ENCODE data around the gene GNAI3.

Gene GNAI3

DNA sequence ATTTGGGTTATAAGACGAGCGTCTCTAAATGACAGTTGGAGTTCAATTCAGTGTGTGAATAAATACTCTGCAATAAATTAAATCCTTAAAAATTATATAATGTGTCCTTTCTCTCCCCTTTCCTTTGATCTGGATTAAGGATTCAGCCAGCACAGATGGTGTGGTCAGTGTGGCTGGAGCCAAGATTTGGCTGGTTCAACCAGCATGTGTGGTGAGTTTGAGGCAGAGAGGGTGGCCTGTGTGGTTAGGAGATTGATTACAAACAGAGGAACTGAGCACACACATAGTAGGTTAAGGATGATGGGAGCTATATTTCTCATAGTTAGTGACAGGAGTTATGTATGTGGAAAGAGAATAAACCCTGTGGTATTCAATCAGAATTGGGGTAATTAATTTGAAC is 24.7 kb upstream of the GNAI3 start:
- DNase-seq (ENCODE audit: low spot score): no peak

DNA sequence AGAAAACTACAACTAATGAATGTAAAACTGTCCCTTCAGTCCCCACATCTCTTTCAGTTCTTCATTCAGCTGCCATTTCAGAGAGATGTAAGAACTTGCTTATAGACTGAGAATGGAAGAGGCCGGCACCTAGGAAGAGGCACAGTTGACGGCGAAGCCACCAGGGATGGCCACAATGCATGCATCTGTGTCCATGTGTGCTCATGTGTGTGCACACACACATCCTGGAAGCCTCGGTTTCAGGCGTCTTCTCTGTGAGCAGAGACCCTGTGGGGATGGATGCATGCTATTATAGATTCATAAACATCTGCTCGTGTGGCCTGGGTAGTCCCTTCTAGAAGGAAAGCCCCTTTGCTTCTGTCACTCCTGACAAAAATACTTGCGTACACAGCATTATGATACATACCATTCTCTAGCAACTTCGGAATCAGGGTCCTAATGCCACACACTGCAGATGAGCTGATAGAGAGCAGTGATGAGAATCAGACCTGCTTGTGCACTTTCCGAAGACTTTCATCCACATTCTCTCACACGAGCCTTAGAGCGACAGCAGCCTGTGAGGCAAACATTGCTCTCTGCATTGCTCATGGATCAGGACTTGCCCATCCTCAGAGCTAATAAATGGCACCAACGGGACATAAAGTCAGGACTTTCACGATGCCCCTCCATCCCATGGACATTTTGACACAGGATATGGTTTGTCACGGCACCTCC is 21.2 kb upstream of the GNAI3 start:
- DNase-seq (ENCODE audit: low spot score): no peak

GRCh38 chr1:109527846-109528695 is 20.3 kb upstream of the GNAI3 start:
- DNase-seq (ENCODE audit: low spot score): no peak

DNA sequence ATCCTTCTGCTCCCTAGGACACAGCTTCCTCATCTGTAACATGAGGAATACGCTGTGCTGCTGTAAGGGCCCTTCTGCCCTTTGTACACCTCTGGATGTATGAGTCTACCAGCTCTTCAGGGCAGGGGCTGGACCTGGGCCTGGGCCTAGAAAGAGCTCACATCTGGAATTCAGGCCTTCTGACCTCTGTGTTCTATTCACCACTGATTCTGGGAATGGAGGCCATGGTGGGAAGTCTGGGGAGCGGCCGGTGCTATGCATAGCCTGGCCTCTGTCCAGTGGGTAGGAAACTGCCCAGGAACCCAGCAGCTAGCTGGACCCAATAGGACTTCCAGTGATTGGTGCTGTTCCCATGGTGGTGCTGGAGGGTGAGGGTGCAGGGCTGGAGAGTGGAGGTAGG is 19.7 kb upstream of the GNAI3 start:
- DNase-seq (ENCODE audit: low spot score): no peak

DNA sequence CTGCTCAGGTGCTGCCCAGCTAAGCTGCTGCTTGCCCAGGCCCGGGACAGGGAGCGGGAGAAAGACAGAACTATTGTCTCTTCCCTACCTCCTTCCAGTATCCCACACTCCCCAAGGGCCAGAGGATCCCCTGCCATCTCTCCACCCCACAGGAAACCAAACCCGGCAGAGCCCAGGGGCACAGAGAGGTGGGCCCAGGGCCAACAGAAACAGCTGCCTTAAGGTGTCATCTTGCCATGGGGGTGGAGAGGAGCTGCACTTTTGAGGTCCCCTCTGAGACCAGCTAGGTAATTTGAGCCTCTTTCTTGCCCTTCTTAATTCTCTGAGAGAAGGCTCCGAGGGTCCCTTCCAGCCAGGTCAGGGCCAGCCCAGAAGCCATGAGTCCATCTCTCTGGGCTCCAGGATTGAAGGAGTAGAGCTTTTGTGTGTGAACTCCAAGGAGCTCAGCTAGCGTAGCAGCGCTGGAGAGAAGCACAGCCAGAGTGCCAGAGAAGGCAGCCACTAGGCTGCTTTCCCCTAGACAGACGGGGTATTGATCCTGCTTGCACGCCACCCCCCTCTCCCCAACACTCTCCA is 18.4 kb upstream of the GNAI3 start:
- no peak for DNase-seq (ENCODE audit: low spot score)

DNA sequence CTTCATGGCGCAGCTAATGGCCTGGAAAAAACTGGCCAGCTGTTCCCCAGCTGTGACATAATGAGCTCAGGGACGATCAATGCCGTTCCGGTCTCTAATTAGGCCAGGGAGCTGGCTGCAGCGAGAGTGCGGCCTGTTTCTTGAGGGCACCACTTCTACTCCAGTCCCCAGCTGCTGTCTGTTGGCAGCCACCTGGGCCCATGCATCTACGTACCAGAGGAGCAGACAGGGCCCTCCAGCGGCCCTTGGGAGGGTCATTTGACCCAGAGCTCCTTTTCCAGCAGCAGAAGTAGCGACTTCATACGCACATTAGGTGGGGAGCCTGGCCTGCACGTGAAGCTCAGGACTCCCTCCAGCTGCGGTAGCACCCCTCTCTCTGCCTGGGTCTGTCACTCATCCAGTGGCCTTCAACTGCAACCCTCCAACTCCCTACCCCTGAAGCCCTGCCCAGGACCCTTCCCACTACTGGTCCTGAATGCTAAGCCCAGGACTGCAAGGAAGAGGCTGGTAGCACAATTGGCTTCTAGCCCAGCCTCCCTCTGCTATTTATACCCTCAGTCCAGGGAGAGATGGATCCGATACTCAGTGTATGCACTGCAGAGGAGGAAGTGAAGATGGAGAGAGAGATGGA is 17.8 kb upstream of the GNAI3 start:
- DNase-seq (ENCODE audit: low spot score): peak; percentile 49

DNA sequence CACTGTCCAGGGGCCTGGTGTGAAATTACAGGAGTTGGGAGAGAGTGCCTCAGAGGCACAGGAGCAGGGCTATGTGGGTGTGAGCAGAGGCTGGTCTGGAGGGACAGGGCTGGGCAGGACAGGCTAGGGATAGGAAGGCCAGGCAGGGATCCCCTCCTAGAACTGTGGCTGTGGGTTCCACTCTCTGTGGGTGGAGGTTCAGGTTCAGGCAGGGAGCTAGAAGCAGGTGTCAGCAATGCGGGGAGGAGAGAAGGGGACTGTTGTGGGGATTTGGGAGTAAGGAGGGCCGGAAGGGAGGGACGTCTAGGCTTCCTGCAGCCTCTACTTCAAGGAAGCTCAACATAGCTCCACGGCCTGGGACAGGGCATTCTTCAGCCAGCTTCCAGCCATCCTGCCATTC is 17.0 kb upstream of the GNAI3 start:
- no peak for DNase-seq (ENCODE audit: low spot score)

- DNase-seq (ENCODE audit: low spot score): no peak
Measured at GRCh38 chr1:109531826-109532364, 16.5 kb upstream of the GNAI3 start.

GRCh38 chr1:109532365-109533136 is 15.9 kb upstream of the GNAI3 start:
- peak; percentile 81 for DNase-seq (ENCODE audit: low spot score)

DNA sequence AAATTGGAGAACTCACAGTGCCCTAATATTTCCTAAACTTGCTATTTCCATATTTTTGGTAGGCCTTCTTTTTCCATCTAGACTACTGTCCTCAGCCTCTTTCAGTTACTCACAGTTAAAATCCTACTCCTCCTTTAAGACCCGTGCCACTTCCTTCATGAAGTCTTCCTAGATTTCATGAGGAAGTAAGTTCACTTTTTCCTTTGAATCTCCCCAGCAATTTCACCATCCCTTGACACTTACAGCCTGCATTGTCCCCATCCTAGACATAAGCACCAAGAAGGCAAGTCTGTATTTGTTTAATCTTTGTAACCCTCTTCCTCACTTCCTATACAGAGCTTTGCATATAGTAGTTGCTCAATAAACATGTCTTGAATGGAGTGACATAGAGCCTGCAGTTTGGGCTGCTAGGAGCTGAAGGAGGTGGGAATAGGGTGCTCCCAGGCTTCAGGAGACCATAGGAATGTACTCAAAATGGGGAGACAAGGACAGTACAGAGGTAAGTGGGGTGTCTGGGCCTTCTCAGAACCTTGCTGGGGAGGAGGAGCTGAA is 14.0 kb upstream of the GNAI3 start:
- no peak for DNase-seq (ENCODE audit: low spot score)

GRCh38 chr1:109535481-109535880 is 12.9 kb upstream of the GNAI3 start:
- no peak for DNase-seq (ENCODE audit: low spot score)

DNA sequence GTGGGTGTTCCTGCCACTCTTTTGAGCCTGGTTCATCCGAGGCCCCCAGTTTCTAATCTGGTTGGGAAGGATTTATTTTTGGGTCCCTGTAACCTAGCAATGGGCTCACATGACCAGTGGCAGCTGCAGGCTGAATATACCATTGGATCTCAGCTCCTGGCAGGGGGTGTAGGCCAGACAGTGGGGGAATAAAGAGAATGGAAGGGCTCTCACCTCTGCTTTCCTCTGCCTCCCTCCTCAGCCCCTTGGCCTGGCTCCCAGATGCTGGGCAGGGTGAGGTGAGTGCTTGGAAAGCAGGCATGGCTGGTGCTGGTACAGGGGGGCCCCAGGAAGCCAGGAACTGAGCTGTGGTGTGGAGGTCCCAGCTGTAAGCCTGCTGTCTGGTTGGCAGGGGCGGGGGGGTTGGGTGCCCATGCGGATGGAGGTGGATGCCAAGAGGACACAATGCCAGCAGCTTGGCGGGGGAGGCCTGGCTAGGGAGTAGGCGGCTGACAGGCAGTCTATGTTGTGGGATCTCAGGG is 12.4 kb upstream of the GNAI3 start:
- no peak for DNase-seq (ENCODE audit: low spot score)

GRCh38 chr1:109537450-109538178 is 10.8 kb upstream of the GNAI3 start:
- DNase-seq (ENCODE audit: low spot score): no peak

DNA sequence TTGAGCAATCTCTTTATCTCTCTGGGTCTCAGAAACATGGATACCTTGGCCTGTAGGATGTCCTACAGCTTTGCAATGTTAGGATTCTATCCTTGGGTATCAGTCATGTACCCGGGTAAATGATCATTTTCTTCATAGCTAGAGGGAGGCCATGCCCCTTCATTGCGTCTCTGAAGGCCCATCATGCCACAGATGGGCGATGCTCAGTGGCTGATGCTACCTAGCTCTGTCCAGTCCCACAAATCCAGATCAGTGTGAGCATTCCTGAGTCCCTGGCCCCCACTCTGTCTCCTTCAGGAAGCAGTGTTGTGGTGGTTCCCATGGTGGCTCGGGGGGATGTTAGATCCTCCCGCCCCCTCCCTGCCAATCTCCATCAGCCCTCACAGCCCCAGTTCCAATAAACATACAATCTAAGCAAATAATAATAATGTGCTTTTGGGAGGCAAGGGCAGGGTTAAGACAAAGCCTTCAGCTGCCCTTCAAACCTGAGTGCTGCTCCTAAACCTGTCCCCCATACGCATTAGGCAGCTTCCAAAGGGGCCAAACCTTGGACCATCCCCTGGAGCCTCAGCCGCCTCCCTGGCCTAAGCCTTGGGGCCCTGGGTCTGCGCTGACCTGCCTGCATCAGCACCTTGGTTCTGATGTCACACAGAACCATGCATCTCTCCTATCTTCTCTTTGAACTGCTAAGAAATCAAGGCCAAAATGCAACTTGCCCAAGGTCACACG is 9.4 kb upstream of the GNAI3 start:
- DNase-seq (ENCODE audit: low spot score): no peak

DNA sequence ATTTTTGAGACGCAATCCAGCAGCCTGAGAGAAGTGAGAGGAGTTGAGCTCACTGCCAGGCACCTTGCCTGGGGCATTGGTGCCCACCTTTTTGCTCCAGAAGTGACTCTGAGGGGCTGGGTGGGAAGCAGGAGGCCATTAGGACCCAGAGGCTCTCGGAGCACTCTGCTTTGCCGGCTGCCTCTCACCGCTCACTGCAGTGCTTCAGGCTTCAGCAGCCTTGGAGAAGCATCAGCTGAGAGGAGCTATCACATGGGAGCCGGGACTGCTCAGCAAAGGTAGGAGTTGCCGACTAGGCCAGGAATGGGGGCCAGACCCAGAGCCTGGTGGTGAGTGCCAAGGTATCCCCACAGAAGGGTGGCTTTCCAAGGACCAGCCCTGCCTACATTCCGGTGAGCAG is 8.7 kb upstream of the GNAI3 start, which contains the start of gene GPR61:
TSS of gene GPR61 (plus strand) at position 197 of the 400 bp plus-strand sequence. CDS start 3,151 bp downstream, outside the sequence.
- no peak for DNase-seq (ENCODE audit: low spot score)

GRCh38 chr1:109541102-109541501 is 7.3 kb upstream of the GNAI3 start:
- DNase-seq (ENCODE audit: low spot score): no peak

DNA sequence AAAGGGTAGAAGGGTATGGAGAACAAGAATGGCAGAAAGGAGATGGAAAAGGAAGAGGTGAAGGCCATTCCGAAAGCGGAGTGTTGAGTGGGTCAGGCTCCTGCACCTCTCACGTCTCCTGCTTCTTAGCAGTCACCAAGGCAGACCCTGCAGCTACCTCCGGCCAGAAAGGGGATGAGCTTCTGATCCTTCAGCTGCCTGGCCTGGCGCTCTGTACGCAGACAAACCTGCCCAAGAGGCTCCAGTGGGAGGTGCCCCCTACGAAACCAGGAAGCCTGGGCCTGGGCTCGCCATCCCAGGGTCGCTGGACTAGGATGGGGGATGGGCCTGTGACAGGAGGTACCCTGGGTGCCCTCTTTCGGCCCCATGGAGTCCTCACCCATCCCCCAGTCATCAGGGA is 5.8 kb upstream of the GNAI3 start:
- DNase-seq (ENCODE audit: low spot score): no peak

DNA sequence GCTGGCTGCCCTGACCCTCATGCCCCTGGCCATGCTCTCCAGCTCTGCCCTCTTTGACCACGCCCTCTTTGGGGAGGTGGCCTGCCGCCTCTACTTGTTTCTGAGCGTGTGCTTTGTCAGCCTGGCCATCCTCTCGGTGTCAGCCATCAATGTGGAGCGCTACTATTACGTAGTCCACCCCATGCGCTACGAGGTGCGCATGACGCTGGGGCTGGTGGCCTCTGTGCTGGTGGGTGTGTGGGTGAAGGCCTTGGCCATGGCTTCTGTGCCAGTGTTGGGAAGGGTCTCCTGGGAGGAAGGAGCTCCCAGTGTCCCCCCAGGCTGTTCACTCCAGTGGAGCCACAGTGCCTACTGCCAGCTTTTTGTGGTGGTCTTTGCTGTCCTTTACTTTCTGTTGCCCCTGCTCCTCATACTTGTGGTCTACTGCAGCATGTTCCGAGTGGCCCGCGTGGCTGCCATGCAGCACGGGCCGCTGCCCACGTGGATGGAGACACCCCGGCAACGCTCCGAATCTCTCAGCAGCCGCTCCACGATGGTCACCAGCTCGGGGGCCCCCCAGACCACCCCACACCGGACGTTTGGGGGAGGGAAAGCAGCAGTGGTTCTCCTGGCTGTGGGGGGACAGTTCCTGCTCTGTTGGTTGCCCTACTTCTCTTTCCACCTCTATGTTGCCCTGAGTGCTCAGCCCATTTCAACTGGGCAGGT is 5.0 kb upstream of the GNAI3 start:
- no peak for DNase-seq (ENCODE audit: low spot score)

Measured in SK-N-DZ (cell line).